Activated CD4-positive, alpha-beta T cell treated with anti-CD3 and anti-CD28 coated beads for 36 hours (primary cell): ENCODE data around the gene FNBP1L. TPM values are rescaled to one million over a fixed set of nuclear protein-coding genes. Genes with fewer than 3 reads are reported as not detected.

Experiments
- ATAC-seq: fragments of 200-7000 bp; cut with Tn5 transposase; one replicate; pipeline ENCODE4 v1.10.0; 2021; ENCODE audit warnings: mild to moderate bottlenecking, moderate library complexity
- CTCF ChIA-PET: fragments of 350-600 bp; sonication (Branson Sonifier 250); formaldehyde crosslinking; loops from one replicate; lab custom pipeline; 2021; ENCODE audit warnings: antibody characterized with exemption; lab: Charles Lee
- POLR2A ChIA-PET: fragments of 350-600 bp; sonication (Branson Sonifier 250); formaldehyde crosslinking; loops from one replicate; lab custom pipeline; 2021; ENCODE audit warnings: antibody characterized with exemption, inconsistent platforms; lab: Charles Lee
- DNase-seq: peaks from one replicate; pipeline ENCODE4 v3.0.0-alpha.2; 2020
- H3K27ac Mint-ChIP-seq: one replicate; pipeline ENCODE4 v1.8.0; 2021; ENCODE audit warnings: mixed read lengths
- H3K27me3 Mint-ChIP-seq: one replicate; pipeline ENCODE4 v1.8.0; 2021; ENCODE audit warnings: mixed read lengths
- H3K36me3 Mint-ChIP-seq: one replicate; pipeline ENCODE4 v1.8.0; 2021; ENCODE audit warnings: low read depth, mixed read lengths
- H3K4me1 Mint-ChIP-seq: one replicate; pipeline ENCODE4 v1.8.0; 2021; ENCODE audit warnings: mixed read lengths
- H3K4me3 Mint-ChIP-seq: one replicate; pipeline ENCODE4 v1.8.0; 2021; ENCODE audit warnings: mild to moderate bottlenecking, moderate library complexity, mixed read lengths
- H3K9me3 Mint-ChIP-seq: one replicate; pipeline ENCODE4 v1.8.0; 2021; ENCODE audit warnings: low read depth, mixed read lengths
- intact Hi-C, 2 experiments: fragments of 100-400 bp; cut with DNase I in 1 of 2; cut with micrococcal nuclease in 1 of 2; formaldehyde crosslinking; loops; one replicate each; pipeline versions ENCODE4 v1.14.2 to v1.15.1; 2022 to 2024; cut with DNase I, micrococcal nuclease
- total RNA-seq, 2 experiments: library from RNA; stranded (reverse); gene quantifications; one replicate each; pipeline ENCODE4 v1.2.3, GENCODE V29; 2021

Gene FNBP1L
- total RNA-seq, 2 experiments from 2014 or later, result 1.2 to 1.4 TPM

GRCh38 chr1:93503816-93504215, 55.9 kb downstream of the FNBP1L start:
- CTCF ChIA-PET, result interaction anchor here (1.2 kb wide), 1 partner anchor 19 kb away, joined by 3 read pairs; no protein-coding TSS in a partner anchor
- ATAC-seq (no peak), DNase-seq (no peak)
- Mint-ChIP-seq H3K4me1 (no peaks in the 10 kb centered on the region), H3K36me3 (no peaks in the 10 kb centered on the region), H3K4me3 (no peak overlapping the region), H3K27me3 (no peaks in the 10 kb centered on the region), H3K27ac (no peak overlapping the region), H3K9me3 (no peaks in the 10 kb centered on the region)
- POLR2A ChIA-PET, result no interaction called here
- intact Hi-C loops, result no loop called here

- ChIA-PET CTCF (interaction anchor here (1.2 kb wide), 1 partner anchor 19 kb away, joined by 3 read pairs; no protein-coding TSS in a partner anchor), POLR2A (no interaction called here)
- no peaks in the 10 kb centered on the region for H3K9me3 Mint-ChIP-seq
- ATAC-seq (no peak), DNase-seq (no peak)
- no peaks in the 10 kb centered on the region for H3K36me3 Mint-ChIP-seq
- H3K27me3 Mint-ChIP-seq, result no peaks in the 10 kb centered on the region
- H3K4me3 Mint-ChIP-seq, result no peak overlapping the region
- intact Hi-C loops, result no loop called here
- H3K27ac Mint-ChIP-seq, result no peak overlapping the region
- H3K4me1 Mint-ChIP-seq, result peaks cover 3% of the 10 kb centered on the region
Observed at GRCh38 chr1:93504247-93505033, 56.5 kb downstream of the FNBP1L start.

- H3K9me3 Mint-ChIP-seq, result no peaks in the 10 kb centered on the region
- ChIA-PET POLR2A (no interaction called here), CTCF (interaction anchor here (0.6 kb wide), 1 partner anchor 14 kb away, joined by 3 read pairs; no protein-coding TSS in a partner anchor)
- no peak overlapping the region for H3K4me3 Mint-ChIP-seq
- intact Hi-C loops, result no loop called here
- H3K27me3 Mint-ChIP-seq, result no peaks in the 10 kb centered on the region
- DNase-seq (no peak), ATAC-seq (no peak)
- peaks cover 5% of the 10 kb centered on the region for H3K4me1 Mint-ChIP-seq
- H3K27ac Mint-ChIP-seq, result no peak overlapping the region
- H3K36me3 Mint-ChIP-seq, result no peaks in the 10 kb centered on the region
Observed at GRCh38 chr1:93506126-93506525, 58.2 kb downstream of the FNBP1L start.

- H3K4me3 Mint-ChIP-seq, result no peak overlapping the region
- no peak overlapping the region for H3K27ac Mint-ChIP-seq
- DNase-seq (no peak), ATAC-seq (no peak)
- ChIA-PET POLR2A (no interaction called here), CTCF (interaction anchor here (0.6 kb wide), 1 partner anchor 16 kb away, joined by 3 read pairs; no protein-coding TSS in a partner anchor)
- intact Hi-C loops, result no loop called here
- no peaks in the 10 kb centered on the region for H3K27me3 Mint-ChIP-seq
- H3K9me3 Mint-ChIP-seq, result no peaks in the 10 kb centered on the region
- no peaks in the 10 kb centered on the region for H3K36me3 Mint-ChIP-seq
- no peaks in the 10 kb centered on the region for H3K4me1 Mint-ChIP-seq
Observed at GRCh38 chr1:93516164-93516563, 68.2 kb downstream of the FNBP1L start.

GRCh38 chr1:93518516-93518915, 70.6 kb downstream of the FNBP1L start:
- H3K9me3 Mint-ChIP-seq, result no peaks in the 10 kb centered on the region
- no peak for ATAC-seq
- no peak overlapping the region for H3K27ac Mint-ChIP-seq
- CTCF ChIA-PET, result no interaction called here
- H3K36me3 Mint-ChIP-seq, result no peaks in the 10 kb centered on the region
- POLR2A ChIA-PET, result no interaction called here
- no peak for DNase-seq
- H3K27me3 Mint-ChIP-seq, result no peaks in the 10 kb centered on the region
- no peaks in the 10 kb centered on the region for H3K4me1 Mint-ChIP-seq
- intact Hi-C loops, result no loop called here
- no peak overlapping the region for H3K4me3 Mint-ChIP-seq

GRCh38 chr1:93519199-93519829, 71.4 kb downstream of the FNBP1L start:
- DNase-seq (no peak), ATAC-seq (no peak)
- Mint-ChIP-seq H3K9me3 (no peaks in the 10 kb centered on the region), H3K27ac (no peak overlapping the region), H3K4me1 (no peaks in the 10 kb centered on the region), H3K36me3 (no peaks in the 10 kb centered on the region), H3K4me3 (no peak overlapping the region), H3K27me3 (no peaks in the 10 kb centered on the region)
- intact Hi-C loops, result no loop called here
- ChIA-PET POLR2A (no interaction called here), CTCF (no interaction called here)

- intact Hi-C loops, result no loop called here
- POLR2A ChIA-PET, result no interaction called here
- H3K27me3 Mint-ChIP-seq, result no peaks in the 10 kb centered on the region
Observed at GRCh38 chr1:93521618-93522017, 73.7 kb downstream of the FNBP1L start.

GRCh38 chr1:93522721-93523120, 74.8 kb downstream of the FNBP1L start:
- intact Hi-C loops, result no loop called here
- ATAC-seq, result no peak
- Mint-ChIP-seq H3K4me3 (no peak overlapping the region), H3K4me1 (no peaks in the 10 kb centered on the region), H3K27ac (no peak overlapping the region), H3K36me3 (no peaks in the 10 kb centered on the region), H3K27me3 (no peaks in the 10 kb centered on the region), H3K9me3 (no peaks in the 10 kb centered on the region)
- ChIA-PET CTCF (no interaction called here), POLR2A (no interaction called here)
- no peak for DNase-seq

More at GRCh38 chr1:93521618-93522017, 73.7 kb downstream of the FNBP1L start:
- Mint-ChIP-seq H3K27ac (no peak overlapping the region), H3K4me3 (no peak overlapping the region), H3K9me3 (no peaks in the 10 kb centered on the region), H3K36me3 (no peaks in the 10 kb centered on the region), H3K4me1 (no peaks in the 10 kb centered on the region)
- ATAC-seq, result no peak
- CTCF ChIA-PET, result no interaction called here
- no peak for DNase-seq

GRCh38 chr1:93525431-93525830, 77.5 kb downstream of the FNBP1L start:
- intact Hi-C loops, result no loop called here
- ChIA-PET CTCF (no interaction called here), POLR2A (no interaction called here)
- DNase-seq, result no peak
- H3K27ac Mint-ChIP-seq, result no peak overlapping the region
- no peaks in the 10 kb centered on the region for H3K36me3 Mint-ChIP-seq
- no peak overlapping the region for H3K4me3 Mint-ChIP-seq
- no peaks in the 10 kb centered on the region for H3K4me1 Mint-ChIP-seq
- H3K27me3 Mint-ChIP-seq, result no peaks in the 10 kb centered on the region
- ATAC-seq, result no peak
- no peaks in the 10 kb centered on the region for H3K9me3 Mint-ChIP-seq

- Mint-ChIP-seq H3K9me3 (no peaks in the 10 kb centered on the region), H3K36me3 (no peaks in the 10 kb centered on the region), H3K27me3 (no peaks in the 10 kb centered on the region), H3K4me3 (no peak overlapping the region), H3K27ac (no peak overlapping the region), H3K4me1 (no peaks in the 10 kb centered on the region)
- no peak for DNase-seq
- ChIA-PET CTCF (interaction anchor here (0.6 to 1.4 kb wide), 3 partner anchors 12 to 73 kb away, joined by 3 to 7 read pairs (median 3); no protein-coding TSS in a partner anchor), POLR2A (no interaction called here)
- intact Hi-C loops, result no loop called here
- no peak for ATAC-seq
Observed at GRCh38 chr1:93526431-93526830, 78.5 kb downstream of the FNBP1L start.

- Mint-ChIP-seq H3K27me3 (no peaks in the 10 kb centered on the region), H3K4me1 (no peaks in the 10 kb centered on the region), H3K9me3 (no peaks in the 10 kb centered on the region), H3K36me3 (no peaks in the 10 kb centered on the region), H3K4me3 (no peak overlapping the region), H3K27ac (no peak overlapping the region)
- ChIA-PET CTCF (no interaction called here), POLR2A (no interaction called here)
- intact Hi-C loops, result no loop called here
- DNase-seq, result no peak
- no peak for ATAC-seq
Observed at GRCh38 chr1:93528412-93528811, 80.5 kb downstream of the FNBP1L start.

GRCh38 chr1:93531193-93531592, 83.3 kb downstream of the FNBP1L start:
- Mint-ChIP-seq H3K4me3 (no peak overlapping the region), H3K36me3 (no peaks in the 10 kb centered on the region), H3K27ac (no peak overlapping the region), H3K4me1 (no peaks in the 10 kb centered on the region), H3K27me3 (no peaks in the 10 kb centered on the region), H3K9me3 (no peaks in the 10 kb centered on the region)
- ATAC-seq (no peak), DNase-seq (no peak)
- intact Hi-C loops, result no loop called here
- ChIA-PET POLR2A (no interaction called here), CTCF (no interaction called here)
